Gastroesophageal sphincter (tissue), 3 donors: ENCODE measurements around the gene STARD3.

Source experiments
- POLR2A ChIP-seq, 2 donors: fragments of 450-650 bp; IDR thresholded peaks; one replicate each; pipeline ENCODE4 v1.6.1; 2017; ENCODE audit warnings: antibody characterized with exemption in 2 of 2, mild to moderate bottlenecking in 2 of 2, moderate library complexity in 1 of 2
- POLR2AphosphoS5 ChIP-seq: sonication (generic); formaldehyde crosslinking; IDR thresholded peaks from one replicate; pipeline ENCODE4 v1.6.1; 2017; ENCODE audit warnings: antibody characterized with exemption
- TF ChIP-seq, protein P1 (sequence below), 4 experiments: fragments of 200-600 bp in 2 of 4; fragments of 450-650 bp in 2 of 4; sonication (generic) in 1 of 4; IDR thresholded peaks; one replicate each; pipeline ENCODE4 v1.5.1; 2017 to 2019; ENCODE audit warnings: antibody characterized with exemption in 4 of 4, mild to moderate bottlenecking in 2 of 4, moderate library complexity in 2 of 4

DNA sequence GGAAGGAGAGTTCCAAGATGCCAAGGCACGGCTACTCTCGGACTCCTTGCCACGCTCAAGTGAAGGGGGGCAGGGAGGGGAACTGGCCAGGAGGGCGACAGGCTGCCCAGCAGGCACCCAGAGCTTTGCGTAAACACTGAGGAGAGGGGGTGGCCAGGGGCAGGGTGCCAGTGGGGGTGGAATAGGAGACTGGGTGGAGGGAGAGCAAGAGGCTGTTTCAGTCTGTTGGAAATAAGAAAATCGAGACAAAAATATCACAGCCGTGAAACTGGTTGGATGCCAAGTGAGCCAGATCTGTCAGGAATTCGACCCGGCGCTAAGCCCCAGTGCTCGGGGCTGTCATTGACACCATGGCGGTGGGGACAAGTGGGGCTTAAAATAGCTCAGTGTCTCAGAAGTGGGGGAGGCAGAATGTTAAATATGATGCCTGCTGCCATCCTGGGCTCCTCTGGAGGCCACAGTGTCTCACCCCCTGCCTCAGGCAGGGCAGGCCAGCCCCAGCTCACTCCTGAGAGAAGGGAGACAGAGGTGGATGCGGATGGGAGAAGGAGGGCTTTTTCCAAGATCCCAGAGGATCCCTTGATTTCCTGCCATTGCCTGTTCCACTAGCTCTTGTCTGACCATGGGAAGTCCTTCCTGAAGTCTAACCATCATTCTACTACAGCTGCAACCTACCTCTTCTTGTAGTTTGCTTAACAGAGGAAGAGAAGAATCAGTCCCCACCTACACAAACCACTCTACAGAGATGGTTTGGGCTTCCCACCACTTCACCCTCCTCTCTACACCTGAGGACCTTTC, 40.8 kb downstream of the STARD3 start:
- TF ChIP-seq POLR2A (IDR thresholded peaks at IDR 0.05) (no peak), POLR2AphosphoS5 (no peak)
- TF ChIP-seq, protein P1, sequence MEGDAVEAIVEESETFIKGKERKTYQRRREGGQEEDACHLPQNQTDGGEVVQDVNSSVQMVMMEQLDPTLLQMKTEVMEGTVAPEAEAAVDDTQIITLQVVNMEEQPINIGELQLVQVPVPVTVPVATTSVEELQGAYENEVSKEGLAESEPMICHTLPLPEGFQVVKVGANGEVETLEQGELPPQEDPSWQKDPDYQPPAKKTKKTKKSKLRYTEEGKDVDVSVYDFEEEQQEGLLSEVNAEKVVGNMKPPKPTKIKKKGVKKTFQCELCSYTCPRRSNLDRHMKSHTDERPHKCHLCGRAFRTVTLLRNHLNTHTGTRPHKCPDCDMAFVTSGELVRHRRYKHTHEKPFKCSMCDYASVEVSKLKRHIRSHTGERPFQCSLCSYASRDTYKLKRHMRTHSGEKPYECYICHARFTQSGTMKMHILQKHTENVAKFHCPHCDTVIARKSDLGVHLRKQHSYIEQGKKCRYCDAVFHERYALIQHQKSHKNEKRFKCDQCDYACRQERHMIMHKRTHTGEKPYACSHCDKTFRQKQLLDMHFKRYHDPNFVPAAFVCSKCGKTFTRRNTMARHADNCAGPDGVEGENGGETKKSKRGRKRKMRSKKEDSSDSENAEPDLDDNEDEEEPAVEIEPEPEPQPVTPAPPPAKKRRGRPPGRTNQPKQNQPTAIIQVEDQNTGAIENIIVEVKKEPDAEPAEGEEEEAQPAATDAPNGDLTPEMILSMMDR (IDR thresholded peaks at IDR 0.05) = no peak
